ENCODE results near the gene CAVIN3.

The CAVIN3 gene

DNA sequence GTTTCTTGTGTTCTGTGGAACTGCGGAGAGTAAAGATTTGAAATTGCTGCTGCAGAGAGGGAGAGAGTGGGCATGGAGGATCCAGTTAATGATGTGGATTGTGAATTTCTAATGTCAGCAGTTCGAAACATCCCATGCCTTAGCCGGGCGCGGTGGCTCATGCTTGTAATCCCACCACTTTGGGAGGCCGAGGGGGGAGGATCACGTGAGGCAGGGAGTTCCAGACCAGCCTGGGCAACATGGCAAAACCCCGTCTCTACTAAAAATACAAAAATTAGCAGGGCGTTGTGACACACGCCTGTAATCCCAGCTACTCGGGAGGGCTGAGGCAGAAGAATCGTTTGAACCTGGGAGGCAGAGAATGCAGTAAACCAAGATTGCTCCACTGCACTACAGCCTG is 1.1 kb upstream of the CAVIN3 start:
- TF ChIP-seq TAF1 (IDR thresholded peaks at IDR 0.05; ENCODE audit: borderline replicate concordance, insufficient read depth, low read length) (no peak), SIN3A (IDR thresholded peaks at IDR 0.05; ENCODE audit: borderline replicate concordance, insufficient read depth, low read length) (no peak), POLR2AphosphoS5 (IDR thresholded peaks at IDR 0.05; ENCODE audit: low read depth, low read length) (no peak), FOXP2 (optimal IDR thresholded peaks at IDR 0.05; ENCODE audit: borderline replicate concordance, extremely low read depth, extremely low read length, insufficient read depth) (no peak)
- TF ChIP-seq, protein P1, sequence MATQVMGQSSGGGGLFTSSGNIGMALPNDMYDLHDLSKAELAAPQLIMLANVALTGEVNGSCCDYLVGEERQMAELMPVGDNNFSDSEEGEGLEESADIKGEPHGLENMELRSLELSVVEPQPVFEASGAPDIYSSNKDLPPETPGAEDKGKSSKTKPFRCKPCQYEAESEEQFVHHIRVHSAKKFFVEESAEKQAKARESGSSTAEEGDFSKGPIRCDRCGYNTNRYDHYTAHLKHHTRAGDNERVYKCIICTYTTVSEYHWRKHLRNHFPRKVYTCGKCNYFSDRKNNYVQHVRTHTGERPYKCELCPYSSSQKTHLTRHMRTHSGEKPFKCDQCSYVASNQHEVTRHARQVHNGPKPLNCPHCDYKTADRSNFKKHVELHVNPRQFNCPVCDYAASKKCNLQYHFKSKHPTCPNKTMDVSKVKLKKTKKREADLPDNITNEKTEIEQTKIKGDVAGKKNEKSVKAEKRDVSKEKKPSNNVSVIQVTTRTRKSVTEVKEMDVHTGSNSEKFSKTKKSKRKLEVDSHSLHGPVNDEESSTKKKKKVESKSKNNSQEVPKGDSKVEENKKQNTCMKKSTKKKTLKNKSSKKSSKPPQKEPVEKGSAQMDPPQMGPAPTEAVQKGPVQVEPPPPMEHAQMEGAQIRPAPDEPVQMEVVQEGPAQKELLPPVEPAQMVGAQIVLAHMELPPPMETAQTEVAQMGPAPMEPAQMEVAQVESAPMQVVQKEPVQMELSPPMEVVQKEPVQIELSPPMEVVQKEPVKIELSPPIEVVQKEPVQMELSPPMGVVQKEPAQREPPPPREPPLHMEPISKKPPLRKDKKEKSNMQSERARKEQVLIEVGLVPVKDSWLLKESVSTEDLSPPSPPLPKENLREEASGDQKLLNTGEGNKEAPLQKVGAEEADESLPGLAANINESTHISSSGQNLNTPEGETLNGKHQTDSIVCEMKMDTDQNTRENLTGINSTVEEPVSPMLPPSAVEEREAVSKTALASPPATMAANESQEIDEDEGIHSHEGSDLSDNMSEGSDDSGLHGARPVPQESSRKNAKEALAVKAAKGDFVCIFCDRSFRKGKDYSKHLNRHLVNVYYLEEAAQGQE (IDR thresholded peaks at IDR 0.05; ENCODE audit: insufficient read depth in 1 of 2, low read depth in 2 of 2, low read length in 2 of 2) = no peak

DNA sequence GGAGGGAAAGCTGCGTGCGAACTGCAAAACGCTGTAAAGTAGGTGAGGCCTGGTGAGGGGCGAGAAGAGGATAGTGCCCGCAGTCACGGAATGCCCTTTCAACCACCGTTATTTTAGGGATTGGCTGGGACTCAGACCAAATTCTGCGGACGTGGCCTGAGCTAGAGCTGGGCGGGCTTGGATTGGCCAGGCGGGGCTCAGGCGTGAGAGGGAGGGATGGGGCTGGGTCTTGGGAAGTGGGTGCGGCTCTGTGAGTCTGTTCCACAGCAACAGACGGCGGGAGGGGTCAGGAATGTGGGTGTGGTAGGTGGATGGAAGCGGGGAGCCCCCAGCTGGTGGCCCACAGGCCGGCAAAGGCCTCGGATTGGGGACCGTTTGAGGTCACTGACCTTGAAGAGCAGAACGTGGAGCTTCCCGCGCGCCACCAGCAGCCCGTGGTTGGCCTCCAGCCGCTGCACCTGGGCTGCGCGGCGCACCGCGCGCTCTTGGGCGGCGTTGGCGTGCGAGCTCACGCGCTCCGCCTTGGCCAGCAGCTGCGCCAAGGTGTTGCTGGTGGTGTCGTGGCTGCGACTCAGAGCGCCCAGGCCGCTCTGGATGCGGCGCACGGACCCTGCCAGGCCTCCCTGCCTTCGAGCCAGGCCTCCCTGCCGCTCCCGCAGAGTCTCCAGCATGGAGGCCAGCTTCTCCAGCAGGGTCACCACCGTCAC is 444 bp downstream of the CAVIN3 start:
- TF ChIP-seq FOXP2 (optimal IDR thresholded peaks at IDR 0.05; ENCODE audit: borderline replicate concordance, extremely low read depth, extremely low read length, insufficient read depth) (no peak), POLR2AphosphoS5 (IDR thresholded peaks at IDR 0.05; ENCODE audit: low read depth, low read length) (no peak), TAF1 (IDR thresholded peaks at IDR 0.05; ENCODE audit: borderline replicate concordance, insufficient read depth, low read length) (no peak), SIN3A (IDR thresholded peaks at IDR 0.05; ENCODE audit: borderline replicate concordance, insufficient read depth, low read length) (no peak)
- TF ChIP-seq, protein P1 (IDR thresholded peaks at IDR 0.05; ENCODE audit: insufficient read depth in 1 of 2, low read depth in 2 of 2, low read length in 2 of 2) = no peak

DNA sequence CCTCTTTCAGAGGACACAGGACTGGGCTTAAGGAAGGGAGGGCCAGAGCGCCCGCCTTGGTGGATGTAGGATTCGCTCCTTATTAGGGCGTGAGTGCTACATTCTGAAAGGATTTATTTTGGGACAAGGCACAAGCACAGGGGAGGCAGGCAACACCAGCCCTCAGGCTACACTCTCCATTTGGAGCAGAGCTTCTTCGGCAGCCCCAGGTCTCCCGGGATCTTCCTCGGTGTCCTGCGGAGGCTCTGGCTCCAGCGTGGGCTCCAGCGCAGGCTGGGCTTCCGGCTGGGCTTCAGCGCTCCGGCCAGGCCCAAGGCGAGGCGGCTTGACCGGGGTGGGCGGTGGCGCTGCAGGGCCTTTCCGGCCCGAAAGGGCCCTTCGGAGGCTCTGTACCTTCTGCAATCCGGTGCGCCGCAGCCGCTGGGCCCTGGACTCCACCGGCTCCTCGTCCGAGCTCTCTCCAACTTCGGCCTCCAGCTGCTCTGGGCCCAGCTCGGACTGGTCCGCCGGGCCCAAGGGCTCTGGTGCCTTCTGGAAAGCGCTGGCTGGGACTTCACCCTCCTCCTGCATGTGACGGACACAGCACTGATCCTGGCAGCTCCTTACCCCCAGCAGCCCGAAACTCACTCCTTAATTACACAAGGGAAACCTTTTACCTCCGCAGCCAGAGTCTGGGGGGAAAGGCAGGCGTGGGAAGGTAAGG is 1.1 kb downstream of the CAVIN3 start:
- TF ChIP-seq TAF1 (IDR thresholded peaks at IDR 0.05; ENCODE audit: borderline replicate concordance, insufficient read depth, low read length) (no peak), SIN3A (IDR thresholded peaks at IDR 0.05; ENCODE audit: borderline replicate concordance, insufficient read depth, low read length) (no peak), FOXP2 (optimal IDR thresholded peaks at IDR 0.05; ENCODE audit: borderline replicate concordance, extremely low read depth, extremely low read length, insufficient read depth) (no peak), POLR2AphosphoS5 (IDR thresholded peaks at IDR 0.05; ENCODE audit: low read depth, low read length) (no peak)
- TF ChIP-seq, protein P1 (IDR thresholded peaks at IDR 0.05; ENCODE audit: insufficient read depth in 1 of 2, low read depth in 2 of 2, low read length in 2 of 2) = no peak

DNA sequence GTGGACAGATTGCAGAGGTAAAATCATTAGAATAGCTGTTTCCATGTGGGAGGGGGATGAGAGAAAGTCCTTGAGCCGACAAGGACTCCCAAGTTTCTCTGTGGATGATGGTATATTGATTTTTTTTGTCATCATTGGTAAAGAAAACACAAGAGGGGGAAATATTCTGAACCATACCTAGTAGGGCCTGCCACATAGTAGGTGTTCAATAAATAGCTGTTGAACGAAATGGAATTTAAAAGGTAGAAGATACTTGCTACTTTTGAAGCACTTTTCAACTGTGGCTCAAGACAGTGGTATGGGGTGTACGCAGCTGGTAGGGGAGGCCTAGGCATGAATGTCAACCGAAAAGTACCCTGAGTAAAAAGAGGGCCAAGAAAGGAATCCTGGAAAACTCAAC is 2.1 kb downstream of the CAVIN3 start:
- TF ChIP-seq, protein P1 (IDR thresholded peaks at IDR 0.05; ENCODE audit: insufficient read depth in 1 of 2, low read depth in 2 of 2, low read length in 2 of 2) = no peak
- TF ChIP-seq FOXP2 (optimal IDR thresholded peaks at IDR 0.05; ENCODE audit: borderline replicate concordance, extremely low read depth, extremely low read length, insufficient read depth) (no peak), SIN3A (IDR thresholded peaks at IDR 0.05; ENCODE audit: borderline replicate concordance, insufficient read depth, low read length) (no peak), POLR2AphosphoS5 (IDR thresholded peaks at IDR 0.05; ENCODE audit: low read depth, low read length) (no peak), TAF1 (IDR thresholded peaks at IDR 0.05; ENCODE audit: borderline replicate concordance, insufficient read depth, low read length) (no peak)
